ENCODE measurements around the gene POMT1. TPM values are rescaled to one million over a fixed set of nuclear protein-coding genes. Genes with fewer than 3 reads are reported as not detected.
A peak's percentile ranks its signal among the peaks of the same experiment; 100 is the strongest.

The POMT1 gene
- total and polyA plus RNA-seq, 2 experiments from 2014 or later, result 35.3 to 44.8 TPM

DNA sequence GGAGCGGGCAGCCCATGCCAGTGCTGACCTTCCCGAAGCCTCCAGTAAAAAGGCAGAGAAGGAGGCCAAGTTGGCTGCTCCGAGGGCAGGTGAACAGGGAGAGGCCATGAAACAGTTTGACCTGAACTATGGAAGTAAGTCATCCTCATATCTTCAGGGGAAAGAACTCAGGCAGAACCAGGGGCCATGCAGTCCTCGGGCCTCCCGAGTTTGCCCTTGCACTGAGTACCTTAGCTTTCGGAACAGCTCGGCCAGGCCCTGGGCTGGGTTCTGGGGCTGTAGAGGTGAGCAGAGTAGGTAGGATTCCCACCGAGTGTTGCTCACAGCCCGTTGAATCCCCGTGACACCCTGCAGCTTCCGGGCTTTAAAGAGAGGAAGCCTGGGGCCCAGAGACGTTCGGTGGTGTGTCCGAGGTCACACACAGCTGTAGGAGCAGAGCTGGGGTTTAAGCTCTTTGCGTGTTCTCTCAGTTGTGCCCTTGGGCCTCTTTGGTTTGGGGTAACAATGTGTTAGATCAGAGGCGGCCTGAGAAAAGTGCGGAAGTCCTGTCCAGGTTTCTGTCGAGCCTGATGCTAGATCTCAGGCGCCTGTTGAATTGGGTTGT is 24.8 kb upstream of the POMT1 start:
- no peak overlapping the region for H3K4me2 ChIP-seq
- DNase-seq (ENCODE audit: low spot score), result no peak
- no peak overlapping the region for H3K27ac ChIP-seq
- H3K79me2 ChIP-seq, result peaks cover 35% of the 10 kb centered on the region
- no peaks in the 10 kb centered on the region for H3K27me3 ChIP-seq
- no peaks in the 10 kb centered on the region for H3K9me2 ChIP-seq (replicated peaks; ENCODE audit: insufficient read depth)
- peaks cover 2% of the 10 kb centered on the region for H3K36me3 ChIP-seq (replicated peaks; ENCODE audit: insufficient read depth, low read depth)
- TF ChIP-seq EZH2phosphoT487 (IDR thresholded peaks at IDR 0.05; ENCODE audit: low read depth, severe bottlenecking, unreplicated experiment), result no peak
- TF ChIP-seq, protein P1, sequence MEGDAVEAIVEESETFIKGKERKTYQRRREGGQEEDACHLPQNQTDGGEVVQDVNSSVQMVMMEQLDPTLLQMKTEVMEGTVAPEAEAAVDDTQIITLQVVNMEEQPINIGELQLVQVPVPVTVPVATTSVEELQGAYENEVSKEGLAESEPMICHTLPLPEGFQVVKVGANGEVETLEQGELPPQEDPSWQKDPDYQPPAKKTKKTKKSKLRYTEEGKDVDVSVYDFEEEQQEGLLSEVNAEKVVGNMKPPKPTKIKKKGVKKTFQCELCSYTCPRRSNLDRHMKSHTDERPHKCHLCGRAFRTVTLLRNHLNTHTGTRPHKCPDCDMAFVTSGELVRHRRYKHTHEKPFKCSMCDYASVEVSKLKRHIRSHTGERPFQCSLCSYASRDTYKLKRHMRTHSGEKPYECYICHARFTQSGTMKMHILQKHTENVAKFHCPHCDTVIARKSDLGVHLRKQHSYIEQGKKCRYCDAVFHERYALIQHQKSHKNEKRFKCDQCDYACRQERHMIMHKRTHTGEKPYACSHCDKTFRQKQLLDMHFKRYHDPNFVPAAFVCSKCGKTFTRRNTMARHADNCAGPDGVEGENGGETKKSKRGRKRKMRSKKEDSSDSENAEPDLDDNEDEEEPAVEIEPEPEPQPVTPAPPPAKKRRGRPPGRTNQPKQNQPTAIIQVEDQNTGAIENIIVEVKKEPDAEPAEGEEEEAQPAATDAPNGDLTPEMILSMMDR (IDR thresholded peaks at IDR 0.05; ENCODE audit: poor library complexity), result no peak
- no peak for TF ChIP-seq EZH2 (IDR thresholded peaks at IDR 0.05; ENCODE audit: borderline replicate concordance)
- peaks cover 13% of the 10 kb centered on the region for H4K20me1 ChIP-seq (ENCODE audit: insufficient read depth, poor library complexity, severe bottlenecking)
- no peak overlapping the region for H3K4me3 ChIP-seq
- no peaks in the 10 kb centered on the region for H3K9me3 ChIP-seq (ENCODE audit: low read depth)
- H3K4me1 ChIP-seq (ENCODE audit: insufficient read depth), result no peaks in the 10 kb centered on the region
- WGBS (ENCODE audit: low lambda C conversion rate, missing lambda C conversion rate), result 97% methylated on average over 19 of the region's 19 CpGs
- H2AFZ ChIP-seq, result no peak overlapping the region

DNA sequence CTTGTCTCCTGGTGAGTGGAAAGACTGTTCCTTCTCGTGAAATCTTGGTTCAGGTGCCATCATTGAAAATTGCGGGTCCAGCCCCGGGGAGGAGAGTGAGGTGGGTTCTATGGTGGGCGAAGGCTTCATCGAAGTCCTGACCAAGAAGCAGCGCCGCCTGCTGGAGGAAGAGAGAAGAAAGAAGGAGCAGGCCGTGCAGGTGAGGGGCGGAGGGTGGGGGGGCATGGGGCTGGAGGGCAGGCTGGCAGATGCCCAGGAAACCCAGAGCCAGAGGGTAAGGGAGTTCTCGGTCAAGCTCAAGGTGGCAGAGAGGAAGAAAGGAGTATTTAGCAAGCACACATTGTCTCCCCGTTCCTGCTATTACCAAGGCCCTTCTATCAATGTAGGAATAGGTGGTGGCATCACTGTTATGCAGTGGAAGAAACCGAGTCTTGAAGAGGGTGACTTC is 24.3 kb upstream of the POMT1 start:
- peak; percentile 59 for DNase-seq (ENCODE audit: low spot score)
- Histone ChIP-seq H3K27ac (no peak overlapping the region), H3K9me3 (ENCODE audit: low read depth) (no peaks in the 10 kb centered on the region), H3K9me2 (replicated peaks; ENCODE audit: insufficient read depth) (no peaks in the 10 kb centered on the region), H3K4me1 (ENCODE audit: insufficient read depth) (no peaks in the 10 kb centered on the region), H4K20me1 (ENCODE audit: insufficient read depth, poor library complexity, severe bottlenecking) (peaks cover 10% of the 10 kb centered on the region), H3K79me2 (peaks cover 33% of the 10 kb centered on the region), H2AFZ (no peak overlapping the region), H3K4me3 (no peak overlapping the region), H3K27me3 (no peaks in the 10 kb centered on the region), H3K4me2 (no peak overlapping the region), H3K36me3 (replicated peaks; ENCODE audit: insufficient read depth, low read depth) (no peaks in the 10 kb centered on the region)
- WGBS (ENCODE audit: low lambda C conversion rate, missing lambda C conversion rate), result 69% methylated on average over 12 of the region's 12 CpGs
- TF ChIP-seq, protein P1 (IDR thresholded peaks at IDR 0.05; ENCODE audit: poor library complexity), result peak; percentile 61
- no peak for TF ChIP-seq EZH2 (IDR thresholded peaks at IDR 0.05; ENCODE audit: borderline replicate concordance)

DNA sequence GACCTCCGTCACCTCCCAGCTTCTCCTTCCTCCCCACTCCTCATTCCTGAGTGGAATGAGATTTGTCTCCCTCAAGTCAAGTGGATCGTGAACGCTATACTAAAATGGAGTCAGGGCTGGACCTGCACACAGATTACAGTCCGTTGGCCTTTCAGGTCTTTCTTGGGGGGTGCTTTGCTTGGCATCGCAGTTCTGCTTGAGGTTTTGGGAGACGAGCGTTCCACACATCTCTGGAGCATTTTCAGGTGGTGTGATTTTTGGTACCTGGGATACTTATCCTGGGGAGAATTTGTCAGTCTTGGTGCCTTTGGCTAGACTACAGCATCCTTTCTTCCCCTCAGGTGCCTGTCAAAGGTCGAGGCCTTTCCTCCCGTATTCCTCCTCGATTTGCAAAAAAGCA is 23.8 kb upstream of the POMT1 start:
- H3K27ac ChIP-seq, result no peak overlapping the region
- H3K9me3 ChIP-seq (ENCODE audit: low read depth), result no peaks in the 10 kb centered on the region
- no peaks in the 10 kb centered on the region for H3K27me3 ChIP-seq
- peaks cover 10% of the 10 kb centered on the region for H4K20me1 ChIP-seq (ENCODE audit: insufficient read depth, poor library complexity, severe bottlenecking)
- no peaks in the 10 kb centered on the region for H3K9me2 ChIP-seq (replicated peaks; ENCODE audit: insufficient read depth)
- no peak overlapping the region for H3K4me3 ChIP-seq
- no peak overlapping the region for H2AFZ ChIP-seq
- peaks cover 35% of the 10 kb centered on the region for H3K79me2 ChIP-seq
- no peaks in the 10 kb centered on the region for H3K36me3 ChIP-seq (replicated peaks; ENCODE audit: insufficient read depth, low read depth)
- DNase-seq (ENCODE audit: low spot score), result no peak
- TF ChIP-seq EZH2phosphoT487 (IDR thresholded peaks at IDR 0.05; ENCODE audit: low read depth, severe bottlenecking, unreplicated experiment) (no peak), EZH2 (IDR thresholded peaks at IDR 0.05; ENCODE audit: borderline replicate concordance) (no peak)
- TF ChIP-seq, protein P1 (IDR thresholded peaks at IDR 0.05; ENCODE audit: poor library complexity), result no peak
- H3K4me2 ChIP-seq, result no peak overlapping the region
- no peaks in the 10 kb centered on the region for H3K4me1 ChIP-seq (ENCODE audit: insufficient read depth)
- WGBS (ENCODE audit: low lambda C conversion rate, missing lambda C conversion rate), result 98% methylated on average over 10 of the region's 10 CpGs
